BLaER1 (cell line): ENCODE data around the gene JCAD.

Experiments used
- H3K27ac ChIP-seq: shearing (Covaris generic); formaldehyde crosslinking; 2 replicates; pipeline ENCODE4 v1.8.1; 2022
- H3K27me3 ChIP-seq: shearing (Covaris generic); formaldehyde crosslinking; 2 replicates; pipeline ENCODE4 v1.8.1; 2022
- H3K36me3 ChIP-seq: shearing (Covaris generic); formaldehyde crosslinking; 2 replicates; pipeline ENCODE4 v1.8.1; 2022
- H3K4me1 ChIP-seq: shearing (Covaris generic); formaldehyde crosslinking; 2 replicates; pipeline ENCODE4 v1.8.1; 2022
- H3K4me2 ChIP-seq: shearing (Covaris generic); formaldehyde crosslinking; 2 replicates; pipeline ENCODE4 v1.8.1; 2022
- H3K4me3 ChIP-seq: shearing (Covaris generic); formaldehyde crosslinking; 2 replicates; pipeline ENCODE4 v1.8.1; 2022
- H3K9ac ChIP-seq: shearing (Covaris generic); formaldehyde crosslinking; 2 replicates; pipeline ENCODE4 v1.8.1; 2022
- H3K9me3 ChIP-seq: shearing (Covaris generic); formaldehyde crosslinking; 2 replicates; pipeline ENCODE4 v1.8.1; 2022
- H4K20me1 ChIP-seq: shearing (Covaris generic); formaldehyde crosslinking; 2 replicates; pipeline ENCODE4 v1.8.1; 2022
- Cebpa-rat ChIP-seq: shearing (Covaris generic); IDR thresholded peaks from 2 replicates; pipeline ENCODE4 v1.8.1; 2022

The JCAD gene

GRCh38 chr10:30038781-30039536 lies 20.4 kb downstream of the JCAD start:
- TF ChIP-seq Cebpa-rat, result no peak
- Histone ChIP-seq H3K27me3 (no peaks in the 10 kb centered on the region), H3K9ac (no peak overlapping the region), H4K20me1 (no peaks in the 10 kb centered on the region), H3K9me3 (no peaks in the 10 kb centered on the region), H3K4me3 (0 out of 2 replicates have a peak overlapping the region, but pooled peaks have one; percentile 30), H3K36me3 (no peaks in the 10 kb centered on the region), H3K4me1 (peaks cover 100% of the 10 kb centered on the region), H3K27ac (0 out of 2 replicates have a peak overlapping the region, but pooled peaks have one; percentile 14), H3K4me2 (peak overlapping the region; percentile 81)

- Histone ChIP-seq H3K36me3 (no peaks in the 10 kb centered on the region), H3K27me3 (no peaks in the 10 kb centered on the region)
Observed at GRCh38 chr10:30037620-30038336, 21.6 kb downstream of the JCAD start.

GRCh38 chr10:30036811-30037210 lies 22.6 kb downstream of the JCAD start:
- Histone ChIP-seq H3K27ac (no peak overlapping the region), H3K27me3 (no peaks in the 10 kb centered on the region), H3K4me1 (peaks cover 100% of the 10 kb centered on the region), H3K4me2 (peak overlapping the region; percentile 81), H3K4me3 (no peak overlapping the region), H3K36me3 (no peaks in the 10 kb centered on the region), H3K9ac (no peak overlapping the region), H4K20me1 (no peaks in the 10 kb centered on the region), H3K9me3 (no peaks in the 10 kb centered on the region)
- no peak for TF ChIP-seq Cebpa-rat

More at GRCh38 chr10:30037620-30038336, 21.6 kb downstream of the JCAD start:
- H3K4me3 ChIP-seq, result peak overlapping the region; percentile 30; the same call in 1 of the 2 replicates
- peak overlapping the region; percentile 81 for H3K4me2 ChIP-seq
- no peak overlapping the region for H3K27ac ChIP-seq
- H3K4me1 ChIP-seq, result peaks cover 100% of the 10 kb centered on the region
- H3K9ac ChIP-seq, result no peak overlapping the region
- TF ChIP-seq Cebpa-rat, result no peak
- H4K20me1 ChIP-seq, result no peaks in the 10 kb centered on the region
- no peaks in the 10 kb centered on the region for H3K9me3 ChIP-seq

- no peak overlapping the region for H3K4me3 ChIP-seq
- no peaks in the 10 kb centered on the region for H4K20me1 ChIP-seq
Observed at GRCh38 chr10:30036341-30036740, 23.0 kb downstream of the JCAD start.

GRCh38 chr10:30034433-30035137 lies 24.8 kb downstream of the JCAD start:
- H3K27me3 ChIP-seq, result no peaks in the 10 kb centered on the region
- H3K9me3 ChIP-seq, result no peaks in the 10 kb centered on the region
- no peak overlapping the region for H3K27ac ChIP-seq
- peak overlapping the region; percentile 81 for H3K4me2 ChIP-seq
- TF ChIP-seq Cebpa-rat, result no peak
- no peak overlapping the region for H3K4me3 ChIP-seq
- no peak overlapping the region for H3K9ac ChIP-seq
- no peaks in the 10 kb centered on the region for H4K20me1 ChIP-seq
- no peaks in the 10 kb centered on the region for H3K36me3 ChIP-seq
- H3K4me1 ChIP-seq, result peaks cover 95% of the 10 kb centered on the region

More at GRCh38 chr10:30036341-30036740, 23.0 kb downstream of the JCAD start:
- H3K4me1 ChIP-seq, result peaks cover 95% of the 10 kb centered on the region
- H3K9ac ChIP-seq, result no peak overlapping the region
- H3K36me3 ChIP-seq, result no peaks in the 10 kb centered on the region
- peak overlapping the region; percentile 81 for H3K4me2 ChIP-seq
- H3K9me3 ChIP-seq, result no peaks in the 10 kb centered on the region
- TF ChIP-seq Cebpa-rat, result no peak
- no peaks in the 10 kb centered on the region for H3K27me3 ChIP-seq
- no peak overlapping the region for H3K27ac ChIP-seq

- Histone ChIP-seq H3K36me3 (no peaks in the 10 kb centered on the region), H3K4me3 (no peak overlapping the region), H4K20me1 (no peaks in the 10 kb centered on the region), H3K9ac (no peak overlapping the region), H3K4me1 (peaks cover 93% of the 10 kb centered on the region), H3K9me3 (no peaks in the 10 kb centered on the region), H3K4me2 (peak overlapping the region; percentile 81; the same call in 1 of the 2 replicates), H3K27ac (no peak overlapping the region), H3K27me3 (no peaks in the 10 kb centered on the region; the same call in 1 of the 2 replicates)
- no peak for TF ChIP-seq Cebpa-rat
Observed at GRCh38 chr10:30032125-30032524, 27.3 kb downstream of the JCAD start.

GRCh38 chr10:30029872-30030256 lies 29.5 kb downstream of the JCAD start:
- Histone ChIP-seq H3K9me3 (no peaks in the 10 kb centered on the region), H3K4me1 (peaks cover 90% of the 10 kb centered on the region), H3K27ac (no peak overlapping the region), H3K36me3 (no peaks in the 10 kb centered on the region), H3K4me2 (peak overlapping the region; percentile 85), H3K4me3 (no peak overlapping the region), H4K20me1 (no peaks in the 10 kb centered on the region), H3K9ac (no peak overlapping the region), H3K27me3 (no peaks in the 10 kb centered on the region; the same call in 1 of the 2 replicates)
- TF ChIP-seq Cebpa-rat, result no peak

- H4K20me1 ChIP-seq, result no peaks in the 10 kb centered on the region
- no peak overlapping the region for H3K27ac ChIP-seq
- no peaks in the 10 kb centered on the region; the same call in 1 of the 2 replicates for H3K27me3 ChIP-seq
- no peak overlapping the region for H3K9ac ChIP-seq
- no peaks in the 10 kb centered on the region for H3K9me3 ChIP-seq
- H3K4me2 ChIP-seq, result peak overlapping the region; percentile 85
- no peak for TF ChIP-seq Cebpa-rat
- peaks cover 90% of the 10 kb centered on the region for H3K4me1 ChIP-seq
- no peak overlapping the region for H3K4me3 ChIP-seq
- H3K36me3 ChIP-seq, result no peaks in the 10 kb centered on the region
Observed at GRCh38 chr10:30029164-30029871, 30.1 kb downstream of the JCAD start.

GRCh38 chr10:30028738-30029030 lies 30.7 kb downstream of the JCAD start:
- Histone ChIP-seq H3K9ac (0 out of 2 replicates have a peak overlapping the region, but pooled peaks have one; percentile 64), H3K9me3 (no peaks in the 10 kb centered on the region), H3K27ac (peak overlapping the region; percentile 85; the same call in 1 of the 2 replicates), H4K20me1 (no peaks in the 10 kb centered on the region), H3K27me3 (no peaks in the 10 kb centered on the region; the same call in 1 of the 2 replicates), H3K4me1 (peaks cover 88% of the 10 kb centered on the region), H3K4me3 (peak overlapping the region; percentile 61), H3K4me2 (peak overlapping the region; percentile 85), H3K36me3 (no peaks in the 10 kb centered on the region)
- TF ChIP-seq Cebpa-rat, result no peak
